Prostate gland (tissue), 2 donors: ENCODE data around the gene KLF18.

ENCODE experiments used
- CTCF ChIP-seq, 4 experiments: fragments of 200-600 bp in 2 of 4; fragments of 450-650 bp in 2 of 4; sonication (generic) in 2 of 4; IDR thresholded peaks; 1 replicate in 3 of 4; 2 replicates in 1 of 4; pipeline ENCODE4 v1.5.1; 2016 to 2019; ENCODE audit warnings: antibody characterized with exemption in 4 of 4, mild to moderate bottlenecking in 2 of 4, moderate library complexity in 2 of 4
- POLR2A ChIP-seq: fragments of 450-650 bp; IDR thresholded peaks from one replicate; pipeline ENCODE4 v1.6.1; 2016; ENCODE audit warnings: antibody characterized with exemption, mild to moderate bottlenecking

GRCh38 chr1:44119525-44119924 is 21.9 kb downstream of the KLF18 start:
- TF ChIP-seq CTCF (IDR thresholded peaks at IDR 0.05) = no peak
- no peak for TF ChIP-seq POLR2A
